Esophagus (tissue), 2 donors: ENCODE measurements around the gene PLLP. TPM values are rescaled to one million over a fixed set of nuclear protein-coding genes. Genes with fewer than 3 reads are reported as not detected.
A peak's percentile ranks its signal among the peaks of the same experiment; 100 is the strongest.

Source experiments
- H3K27ac ChIP-seq, 2 donors: one replicate each; pipeline ENCODE4 v1.5.1; 2013; ENCODE audit warnings: low read depth in 2 of 2, mild to moderate bottlenecking in 2 of 2, inconsistent platforms in 1 of 2, low read length in 1 of 2, moderate library complexity in 1 of 2
- H3K27me3 ChIP-seq, 2 donors: one replicate each; pipeline ENCODE4 v1.6.1; 2013; ENCODE audit warnings: low read length in 2 of 2, control low read depth in 1 of 2, mild to moderate bottlenecking in 1 of 2; ENCODE audit not compliant: insufficient read depth in 2 of 2, control insufficient read depth in 1 of 2
- H3K36me3 ChIP-seq, 2 donors: one replicate each; pipeline ENCODE4 v1.6.1; 2013; ENCODE audit warnings: low read length in 1 of 2; ENCODE audit not compliant: control insufficient read depth in 2 of 2, insufficient read depth in 2 of 2
- H3K4me1 ChIP-seq, 2 donors: one replicate each; pipeline ENCODE4 v1.6.1; 2013; ENCODE audit warnings: low read length in 1 of 2; ENCODE audit not compliant: control insufficient read depth in 2 of 2, insufficient read depth in 2 of 2
- H3K4me3 ChIP-seq, 2 donors: one replicate each; pipeline ENCODE4 v1.5.1; 2013; ENCODE audit warnings: low read length in 2 of 2, mild to moderate bottlenecking in 2 of 2, low read depth in 1 of 2, moderate library complexity in 1 of 2
- H3K9me3 ChIP-seq, 2 donors: one replicate each; pipeline ENCODE4 v1.6.1; 2013; ENCODE audit warnings: mild to moderate bottlenecking in 2 of 2, low read depth in 1 of 2, low read length in 1 of 2, moderate library complexity in 1 of 2; ENCODE audit not compliant: control insufficient read depth in 2 of 2, insufficient read depth in 1 of 2
- WGBS, 2 donors: extraction: QIAGEN DNeasy Blood & Tissue Kit; methylation state at CpG; one replicate each; pipeline ENCODE4 v1.1.7; 2013; 5-methylcytosine and 5-hydroxymethylcytosine counted together
- polyA plus RNA-seq, 2 donors: library from polyadenylated mRNA; stranded (reverse); fragments of 200-250 nt; gene quantifications; one replicate each; pipeline ENCODE4 v1.2.3, GENCODE V29; 2013
- donor health status: healthy with polysubstance abuse.
- donor health status: Bipolar disorder and iron deficiency.

The PLLP gene
- polyA plus RNA-seq, 2 donors: 18.1 to 28.0 TPM

DNA sequence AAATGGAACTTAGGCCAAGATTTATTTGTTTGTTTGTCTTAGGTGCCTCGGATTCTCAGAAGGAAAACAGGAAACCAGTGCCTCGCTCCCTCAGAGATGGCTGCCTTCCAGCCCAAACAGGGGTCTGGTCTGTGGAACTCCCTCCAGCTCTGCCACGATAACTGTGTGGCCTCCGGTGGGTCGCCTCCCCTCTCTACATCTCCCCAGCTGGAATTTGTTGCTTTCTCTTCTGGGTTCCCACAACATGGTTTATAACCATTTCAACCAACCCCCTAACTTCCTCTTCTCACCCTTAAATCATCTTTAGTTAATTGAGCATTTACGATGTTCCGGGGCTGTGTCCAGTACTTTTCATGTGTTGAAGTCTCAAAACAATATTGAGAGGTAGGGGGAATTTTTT lies 30.9 kb upstream of the PLLP start:
- 67 to 73% methylated on average over 7 of the region's 7 CpGs for WGBS, 2 donors
- Histone ChIP-seq H3K36me3 (no peaks in the 10 kb centered on the region), H3K4me1 (no peaks in the 10 kb centered on the region), H3K27me3 (no peaks in the 10 kb centered on the region), H3K27ac (no peak overlapping the region), H3K4me3 (no peak overlapping the region), H3K9me3 (no peaks in the 10 kb centered on the region)

DNA sequence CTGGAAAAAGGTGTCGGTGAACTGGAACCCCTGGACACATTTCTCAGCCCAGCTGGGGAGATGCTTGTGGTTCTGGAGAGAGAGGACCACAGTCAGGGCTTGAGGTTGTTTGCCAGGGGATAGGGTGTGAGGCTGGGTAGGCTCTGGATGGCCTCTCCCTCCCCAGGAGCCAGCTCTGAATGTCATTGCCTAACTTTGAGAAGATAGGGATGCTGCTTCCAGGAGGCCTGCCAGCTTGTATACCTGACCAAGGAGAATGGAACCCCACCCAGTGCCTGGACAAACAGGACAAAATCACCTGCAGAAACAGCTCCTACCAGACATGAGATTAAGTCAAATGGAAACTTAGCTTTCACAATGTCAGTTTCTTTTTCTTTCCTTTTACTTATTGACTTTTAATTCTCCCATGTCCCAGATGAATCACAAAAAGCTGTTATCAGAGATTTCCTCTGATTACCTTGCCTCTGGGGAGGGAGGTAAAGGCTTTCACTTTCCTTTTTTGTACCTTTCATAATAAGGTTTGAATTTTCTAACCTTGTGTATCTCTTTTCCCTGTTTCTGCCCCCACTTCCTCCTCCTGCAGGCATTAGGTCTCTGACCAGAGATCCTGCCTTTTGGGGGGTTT lies 29.8 kb upstream of the PLLP start:
- Histone ChIP-seq H3K27me3 (no peaks in the 10 kb centered on the region), H3K4me3 (no peak overlapping the region), H3K4me1 (no peaks in the 10 kb centered on the region), H3K36me3 (no peaks in the 10 kb centered on the region), H3K9me3 (no peaks in the 10 kb centered on the region), H3K27ac (no peak overlapping the region)
- 75 to 80% methylated on average over 1 of the region's 1 CpG for WGBS, 2 donors

DNA sequence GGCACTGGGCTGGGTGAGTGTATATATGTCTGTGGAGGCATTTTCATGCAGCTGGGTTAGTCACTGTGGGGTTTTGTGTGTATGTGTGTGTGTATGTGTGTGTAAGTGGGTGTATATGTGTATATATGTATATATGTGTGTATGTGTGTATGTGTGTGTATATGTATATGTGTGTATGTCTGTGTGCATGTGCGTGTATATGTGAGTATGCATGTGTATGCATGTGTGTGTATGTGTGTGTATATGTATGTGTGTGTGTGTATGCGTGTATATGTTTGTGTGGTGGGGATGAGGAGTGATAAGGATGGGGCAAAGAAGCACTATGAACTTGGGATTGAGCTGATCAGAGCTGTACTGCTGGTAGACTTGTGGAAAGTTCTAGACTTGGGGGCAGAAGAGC lies 29.0 kb upstream of the PLLP start:
- Histone ChIP-seq H3K27ac (no peak overlapping the region), H3K27me3 (no peaks in the 10 kb centered on the region), H3K36me3 (no peaks in the 10 kb centered on the region), H3K9me3 (no peaks in the 10 kb centered on the region), H3K4me3 (no peak overlapping the region), H3K4me1 (no peaks in the 10 kb centered on the region)
- WGBS, 2 donors: 84 to 95% methylated on average over 2 of the region's 2 CpGs

DNA sequence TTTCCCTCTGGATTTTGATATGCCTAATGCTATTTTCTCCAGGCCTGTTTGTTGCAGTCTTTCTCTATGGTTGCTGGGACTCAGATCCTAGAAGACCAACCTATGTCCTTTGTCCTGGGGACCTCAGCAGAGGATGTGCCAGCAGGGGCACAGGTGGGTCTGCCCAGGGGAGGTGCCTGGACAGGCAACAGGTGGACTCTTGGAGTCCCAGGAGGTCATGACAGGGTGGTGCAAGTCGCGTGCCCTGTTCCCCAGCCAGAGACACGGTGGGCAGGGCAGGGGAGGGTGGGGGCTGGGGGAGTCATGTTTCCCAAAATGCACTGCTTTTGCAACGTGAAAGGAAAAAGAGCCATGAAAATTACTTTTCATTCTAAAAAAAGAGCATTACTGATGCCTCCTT lies 26.3 kb upstream of the PLLP start:
- Histone ChIP-seq H3K36me3 (no peaks in the 10 kb centered on the region), H3K27ac (no peak overlapping the region), H3K4me1 (no peaks in the 10 kb centered on the region), H3K4me3 (no peak overlapping the region), H3K9me3 (no peaks in the 10 kb centered on the region), H3K27me3 (no peaks in the 10 kb centered on the region)
- WGBS, 2 donors: 41 to 45% methylated on average over 4 of the region's 4 CpGs

DNA sequence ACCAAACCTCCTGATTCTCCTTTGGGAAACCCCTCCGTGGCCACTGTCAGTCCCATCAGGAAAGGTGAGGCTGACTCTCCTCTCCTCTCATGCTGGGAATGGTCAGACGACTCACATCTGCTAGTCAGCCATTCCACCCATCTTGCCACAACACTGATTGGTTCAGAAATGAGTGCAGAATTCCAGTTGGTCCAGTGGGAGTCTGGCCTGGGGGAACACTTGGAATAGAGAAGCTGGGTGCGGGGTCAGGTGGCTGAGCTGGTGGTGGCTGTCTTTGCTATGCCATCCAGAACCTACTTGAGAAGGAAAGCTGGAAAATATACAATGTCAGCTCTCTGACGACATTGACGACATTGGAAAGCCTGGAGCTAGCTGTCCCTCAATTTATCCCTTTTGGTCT lies 23.6 kb upstream of the PLLP start:
- WGBS, 2 donors: 69 to 71% methylated on average over 5 of the region's 5 CpGs
- H3K9me3 ChIP-seq: no peaks in the 10 kb centered on the region
- no peak overlapping the region for H3K27ac ChIP-seq
- no peak overlapping the region for H3K4me3 ChIP-seq
- no peaks in the 10 kb centered on the region for H3K27me3 ChIP-seq
- no peaks in the 10 kb centered on the region for H3K4me1 ChIP-seq
- H3K36me3 ChIP-seq: no peaks in the 10 kb centered on the region

DNA sequence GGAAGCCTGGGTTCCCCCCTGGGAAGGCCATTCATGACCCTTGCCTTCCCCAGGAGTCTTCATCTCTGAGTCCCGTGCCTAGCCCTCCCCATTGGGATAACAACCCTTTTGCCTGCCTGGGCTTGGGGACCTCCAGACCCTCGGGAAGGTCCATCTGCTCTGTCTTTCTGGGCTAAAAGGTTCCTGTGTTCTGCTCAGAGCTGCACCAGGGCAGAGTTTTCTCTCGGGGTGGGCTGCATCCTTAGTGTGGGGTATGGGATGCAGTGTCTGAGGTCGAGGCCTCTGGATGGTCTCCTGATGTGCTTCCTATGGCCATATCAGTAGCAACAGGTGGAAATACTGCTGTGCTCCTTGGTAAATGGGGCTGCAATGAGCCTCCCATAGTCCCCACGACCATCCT lies 22.9 kb upstream of the PLLP start:
- WGBS, 2 donors: 73 to 76% methylated on average over 5 of the region's 5 CpGs
- H3K36me3 ChIP-seq: no peaks in the 10 kb centered on the region
- H3K27ac ChIP-seq: no peak overlapping the region

DNA sequence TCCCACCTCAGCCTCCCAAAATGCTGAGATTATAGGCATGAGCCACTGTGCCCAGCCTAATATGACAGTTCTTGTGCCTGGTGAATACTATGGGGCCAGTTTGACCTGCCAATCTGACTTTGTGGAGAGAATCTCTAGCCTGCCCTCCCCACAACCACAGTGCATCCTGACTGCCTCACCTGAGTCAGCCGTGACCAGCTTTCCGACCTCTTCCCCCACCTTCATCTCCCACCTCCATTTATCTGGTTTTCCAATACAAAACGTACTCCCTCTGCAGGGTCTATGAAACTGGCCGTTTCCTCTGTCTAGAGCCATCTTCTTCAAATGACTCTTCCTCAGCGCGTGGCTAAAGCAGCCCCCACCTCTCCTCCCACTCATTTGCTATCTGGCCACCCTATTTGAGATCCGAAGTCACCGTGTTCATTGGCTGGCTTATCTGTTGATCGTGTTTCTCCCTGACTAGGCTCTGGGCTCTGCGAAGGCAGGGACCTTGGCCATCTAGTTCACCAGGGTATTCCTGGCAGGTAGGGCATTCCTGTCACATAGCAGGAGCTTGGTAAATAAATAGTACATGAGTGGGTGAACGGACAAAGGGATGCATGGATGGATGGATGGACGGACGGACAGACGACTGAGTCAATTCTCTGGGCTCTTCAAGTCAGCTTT lies 22.3 kb upstream of the PLLP start:
- 79 to 87% methylated on average over 14 of the region's 14 CpGs for WGBS, 2 donors
- Histone ChIP-seq H3K9me3 (no peaks in the 10 kb centered on the region), H3K4me3 (no peak overlapping the region), H3K27ac (no peak overlapping the region), H3K27me3 (no peaks in the 10 kb centered on the region), H3K36me3 (no peaks in the 10 kb centered on the region), H3K4me1 (no peaks in the 10 kb centered on the region)

More for the DNA sequence above, 22.9 kb upstream of the PLLP start:
- Histone ChIP-seq H3K27me3 (no peaks in the 10 kb centered on the region), H3K4me1 (no peaks in the 10 kb centered on the region), H3K4me3 (no peak overlapping the region), H3K9me3 (no peaks in the 10 kb centered on the region)

DNA sequence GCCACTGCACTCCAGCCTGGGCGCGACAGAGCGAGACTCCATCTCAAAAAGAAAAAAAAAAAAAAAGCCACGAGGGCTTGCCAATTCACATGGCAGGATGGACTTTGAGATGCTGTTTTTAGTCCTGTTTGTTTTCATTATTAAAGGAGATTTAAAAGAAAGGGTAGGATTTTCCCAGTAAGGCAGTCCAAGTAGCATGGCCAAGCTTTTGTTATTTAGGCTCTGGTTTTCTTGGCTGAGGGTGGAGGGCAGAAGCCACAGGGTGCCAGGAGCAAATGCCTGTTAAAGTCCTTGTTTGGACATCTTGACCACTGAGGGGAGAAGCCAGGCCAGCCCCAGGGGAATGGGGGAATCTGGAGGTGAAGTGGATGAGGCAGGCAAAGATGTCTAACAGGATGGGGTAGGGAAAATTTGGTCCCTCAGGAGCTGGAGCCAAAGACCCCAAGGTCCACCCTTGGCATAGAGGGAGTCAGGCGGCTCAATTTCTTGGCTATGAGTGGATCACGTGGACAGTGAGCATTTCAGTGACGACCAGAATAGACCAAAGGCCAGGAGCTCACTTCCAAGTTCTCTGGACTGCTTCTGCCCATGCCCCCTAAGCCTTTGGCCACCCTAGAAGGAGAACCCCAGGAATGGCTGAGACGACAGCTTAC lies 20.8 kb upstream of the PLLP start:
- Histone ChIP-seq H3K9me3 (no peaks in the 10 kb centered on the region), H3K4me3 (no peak overlapping the region), H3K27me3 (no peaks in the 10 kb centered on the region), H3K36me3 (no peaks in the 10 kb centered on the region), H3K27ac (peak overlapping the region; percentile 56 to 68), H3K4me1 (peaks cover 0 to 6% of the 10 kb centered on the region in 2 donors)
- 59 to 67% methylated on average over 8 of the region's 8 CpGs for WGBS, 2 donors

DNA sequence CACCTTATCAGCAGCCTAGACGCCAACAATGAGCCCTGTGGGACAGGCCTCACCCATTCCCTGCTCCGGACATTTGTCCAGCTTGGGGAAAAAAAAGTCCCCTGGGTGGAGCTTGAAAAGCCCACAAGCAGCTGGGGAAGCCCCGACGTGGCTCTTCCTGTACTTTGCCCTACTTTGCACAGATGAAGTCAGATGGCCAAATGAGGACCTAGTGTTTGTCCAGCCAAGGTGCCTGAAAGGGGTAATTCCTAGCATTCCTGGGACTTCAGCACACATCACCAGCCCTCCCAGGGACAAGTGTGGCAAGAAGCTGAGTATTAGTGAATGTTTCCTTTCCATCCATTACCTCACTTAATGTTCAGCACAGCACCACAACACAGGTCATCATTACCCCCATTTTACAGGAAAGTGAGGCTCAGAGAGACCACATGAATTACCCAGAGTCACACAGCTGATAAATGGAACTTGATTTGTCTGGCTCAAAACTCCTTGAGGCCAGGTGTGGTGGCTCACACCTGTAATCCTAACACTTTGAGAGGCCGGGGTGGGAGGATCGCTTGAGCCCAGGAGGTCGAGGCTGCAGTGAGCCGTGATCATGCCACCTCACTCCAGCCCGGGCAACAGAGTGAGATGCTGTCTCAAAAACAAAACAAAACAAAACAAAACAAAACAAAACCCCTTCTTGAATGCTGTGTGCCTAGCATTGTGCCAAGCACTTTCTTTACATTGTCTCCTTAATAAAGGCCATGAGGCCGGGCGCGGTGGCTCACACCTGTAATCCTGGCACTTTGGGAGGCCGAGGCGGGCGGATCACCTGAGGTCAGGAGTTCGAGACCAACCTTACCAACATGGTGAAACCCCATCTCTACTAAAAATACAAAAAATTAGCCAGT lies 19.9 kb upstream of the PLLP start:
- no peaks in the 10 kb centered on the region for H3K36me3 ChIP-seq
- peaks cover 0 to 6% of the 10 kb centered on the region in 2 donors for H3K4me1 ChIP-seq
- WGBS, 2 donors: 68 to 76% methylated on average over 16 of the region's 16 CpGs
- no peaks in the 10 kb centered on the region for H3K9me3 ChIP-seq
- no peak overlapping the region for H3K4me3 ChIP-seq
- H3K27ac ChIP-seq: peak overlapping the region; percentile 12 to 68
- no peaks in the 10 kb centered on the region for H3K27me3 ChIP-seq
